OCI-LY7 (cell line): Measurements from ENCODE around the gene CRIP1. TPM values are rescaled to one million over a fixed set of nuclear protein-coding genes. Genes with fewer than 3 reads are reported as not detected.

Experiments used
- BruUV-seq: library from RNA; stranded (reverse); fragments of 400-500 nt; replicated peaks from 2 replicates; lab custom pipeline; 2021; lab: Mats Ljungman, UMichigan
- CTCF ChIA-PET: fragments of 300-600 bp; sonication (Branson Sonifier 250); formaldehyde crosslinking; loops from one replicate; lab custom pipeline; 2022; ENCODE audit warnings: antibody characterized with exemption; ENCODE audit not compliant: unreplicated experiment; lab: Charles Lee
- POLR2A ChIA-PET: fragments of 300-600 bp; sonication (Branson Sonifier 250); formaldehyde crosslinking; loops from one replicate; lab custom pipeline; 2022; ENCODE audit warnings: antibody characterized with exemption; lab: Charles Lee
- DNase-seq: peaks from one replicate; pipeline ENCODE4 v3.0.0-alpha.2; 2015; ENCODE audit warnings: low spot score
- H2AFZ ChIP-seq: fragments of 200-600 bp; sonication (generic), shearing (Covaris generic); 2 replicates; pipeline ENCODE4 v1.6.1; 2014; ENCODE audit warnings: mild to moderate bottlenecking, antibody characterized with exemption, low read length, moderate library complexity
- H3K27ac ChIP-seq: fragments of 200-600 bp; sonication (generic); 2 replicates; pipeline ENCODE4 v1.5.1; 2014; ENCODE audit warnings: mixed run types, low read depth, mild to moderate bottlenecking, moderate library complexity, low read length, inconsistent platforms; ENCODE audit not compliant: poor library complexity, severe bottlenecking
- H3K36me3 ChIP-seq: fragments of 200-600 bp; sonication (generic); 2 replicates; pipeline ENCODE4 v1.6.1; 2014; ENCODE audit warnings: mild to moderate bottlenecking, antibody characterized with exemption, low read length, moderate library complexity, mixed read lengths; ENCODE audit not compliant: insufficient read depth
- H3K4me1 ChIP-seq: fragments of 200-600 bp; sonication (generic); 2 replicates; pipeline ENCODE4 v1.5.1; 2014; ENCODE audit warnings: mild to moderate bottlenecking, low read length; ENCODE audit not compliant: insufficient read depth, poor library complexity, severe bottlenecking
- H3K4me2 ChIP-seq: fragments of 200-600 bp; sonication (generic); 2 replicates; pipeline ENCODE4 v1.6.1; 2014; ENCODE audit warnings: mild to moderate bottlenecking, low read length
- H3K4me3 ChIP-seq: fragments of 200-600 bp; sonication (generic); 2 replicates; pipeline ENCODE4 v1.5.1; 2014; ENCODE audit warnings: mild to moderate bottlenecking, low read depth, low read length; ENCODE audit not compliant: poor library complexity, severe bottlenecking
- H3K79me2 ChIP-seq: fragments of 200-600 bp; sonication (generic); 2 replicates; pipeline ENCODE4 v1.6.1; 2016; ENCODE audit warnings: low read depth, mild to moderate bottlenecking, low read length, moderate library complexity, mixed read lengths; ENCODE audit not compliant: insufficient read depth
- H3K9me2 ChIP-seq: fragments of 200-600 bp; sonication (generic); 2 replicates; pipeline ENCODE4 v1.6.1; 2016; ENCODE audit warnings: mild to moderate bottlenecking, low read length, mixed read lengths; ENCODE audit not compliant: insufficient read depth
- H3K9me3 ChIP-seq: fragments of 200-600 bp; sonication (generic); 2 replicates; pipeline ENCODE4 v1.6.1; 2014; ENCODE audit warnings: mild to moderate bottlenecking, mixed run types, low read length, mixed read lengths
- H4K20me1 ChIP-seq: fragments of 200-600 bp; sonication (generic); 2 replicates; pipeline ENCODE4 v1.6.1; 2014; ENCODE audit warnings: mild to moderate bottlenecking, antibody characterized with exemption, low read length, moderate library complexity, mixed read lengths; ENCODE audit not compliant: insufficient read depth
- CTCF ChIP-seq: fragments of 200-600 bp; sonication (generic); conservative IDR thresholded peaks from 2 replicates; pipeline ENCODE4 v1.5.1; 2014; ENCODE audit warnings: mild to moderate bottlenecking, antibody characterized with exemption, low read length, moderate library complexity, mixed read lengths
- EZH2phosphoT487 ChIP-seq: fragments of 200-600 bp; sonication (generic); IDR thresholded peaks from 2 replicates; pipeline ENCODE4 v1.6.1; 2018; ENCODE audit warnings: low read depth, borderline replicate concordance, mild to moderate bottlenecking, mixed run types, antibody characterized with exemption, low read length, moderate library complexity, mixed read lengths
- intact Hi-C: fragments of 100-400 bp; cut with micrococcal nuclease; formaldehyde crosslinking; loops from one replicate; pipeline ENCODE4 v1.10.0; 2022; ENCODE audit not compliant: unreplicated experiment
- total RNA-seq, 2 experiments: library from RNA; depleted of rRNA in 1 of 2; stranded (reverse); fragments of >200 nt in 1 of 2; shearing (Covaris generic) in 1 of 2; gene quantifications; 2 replicates each; pipeline ENCODE4 v1.2.3, GENCODE V29; 2014 to 2022

Gene CRIP1
- total RNA-seq, 2 experiments from 2014 or later = 4.6 TPM; not detected in 1

GRCh38 chr14:105445290-105445689, 41.4 kb upstream of the CRIP1 start:
- H3K4me2 ChIP-seq = no peak overlapping the region
- DNase-seq = no peak
- no peaks in the 10 kb centered on the region for H3K4me1 ChIP-seq
- BruUV-seq = no TSS peak
- TF ChIP-seq EZH2phosphoT487 = no peak
- no peak for TF ChIP-seq CTCF
- intact Hi-C loops = no loop called here
- no peaks in the 10 kb centered on the region for H4K20me1 ChIP-seq
- H3K27ac ChIP-seq = no peak overlapping the region
- ChIA-PET CTCF (no interaction called here), POLR2A (no interaction called here)
- H3K36me3 ChIP-seq = peaks cover 40% of the 10 kb centered on the region
- no peaks in the 10 kb centered on the region for H3K9me3 ChIP-seq
- H3K79me2 ChIP-seq = no peaks in the 10 kb centered on the region
- H2AFZ ChIP-seq = no peak overlapping the region
- H3K9me2 ChIP-seq = no peaks in the 10 kb centered on the region
- H3K4me3 ChIP-seq = no peak overlapping the region

- Histone ChIP-seq H3K4me2 (no peak overlapping the region), H3K9me3 (no peaks in the 10 kb centered on the region), H4K20me1 (no peaks in the 10 kb centered on the region), H3K27ac (no peak overlapping the region), H3K36me3 (peaks cover 42% of the 10 kb centered on the region), H3K79me2 (no peaks in the 10 kb centered on the region), H3K9me2 (no peaks in the 10 kb centered on the region), H2AFZ (no peak overlapping the region), H3K4me3 (no peak overlapping the region), H3K4me1 (no peaks in the 10 kb centered on the region)
- TF ChIP-seq EZH2phosphoT487 (no peak), CTCF (no peak)
- no peak for DNase-seq
- POLR2A ChIA-PET = no interaction called here
- intact Hi-C loops = no loop called here
- no TSS peak for BruUV-seq
- CTCF ChIA-PET = interaction anchor here (0.6 kb wide), 1 partner anchor 104 kb away, joined by 3 read pairs; no protein-coding TSS in a partner anchor
These were observed 40.5 kb upstream of the CRIP1 start for GRCh38 chr14:105445901-105446845.

- Histone ChIP-seq H3K27ac (no peak overlapping the region), H3K36me3 (peaks cover 43% of the 10 kb centered on the region), H2AFZ (no peak overlapping the region), H4K20me1 (no peaks in the 10 kb centered on the region), H3K4me1 (no peaks in the 10 kb centered on the region), H3K4me2 (no peak overlapping the region), H3K4me3 (no peak overlapping the region), H3K9me3 (no peaks in the 10 kb centered on the region), H3K9me2 (no peaks in the 10 kb centered on the region), H3K79me2 (no peaks in the 10 kb centered on the region)
- POLR2A ChIA-PET = no interaction called here
- DNase-seq = no peak
- CTCF ChIA-PET = interaction anchor here (0.6 kb wide), 1 partner anchor 105 kb away, joined by 3 read pairs; no protein-coding TSS in a partner anchor
- TF ChIP-seq EZH2phosphoT487 = no peak
- TF ChIP-seq CTCF = no peak
- intact Hi-C loops = no loop called here
- no TSS peak for BruUV-seq
These were observed 39.7 kb upstream of the CRIP1 start for GRCh38 chr14:105446971-105447370.
